HG03095 (cell line): ENCODE measurements around the gene PARVB.

Source experiments
- ATAC-seq: cut with Tn5 transposase; IDR thresholded peaks from one replicate; pipeline ENCODE4 v1.9.1; 2021; ENCODE audit warnings: moderate library complexity; ENCODE audit not compliant: unreplicated experiment

PARVB gene

GRCh38 chr22:44129619-44129976 lies 105.5 kb downstream of the PARVB start:
- no peak for ATAC-seq

- ATAC-seq, result no peak
Observed at GRCh38 chr22:44130076-44130711, 106.1 kb downstream of the PARVB start.

GRCh38 chr22:44131412-44131811 lies 107.3 kb downstream of the PARVB start:
- no peak for ATAC-seq

GRCh38 chr22:44131989-44132685 lies 108.0 kb downstream of the PARVB start:
- ATAC-seq, result no peak

GRCh38 chr22:44132724-44133123 lies 108.6 kb downstream of the PARVB start:
- no peak for ATAC-seq

GRCh38 chr22:44133161-44133560 lies 109.1 kb downstream of the PARVB start:
- no peak for ATAC-seq

GRCh38 chr22:44133901-44134571 lies 109.9 kb downstream of the PARVB start:
- no peak for ATAC-seq

- ATAC-seq, result no peak
Observed at GRCh38 chr22:44136112-44136511, 112.0 kb downstream of the PARVB start.

- no peak for ATAC-seq
Observed at GRCh38 chr22:44136786-44137185, 112.7 kb downstream of the PARVB start.

- no peak for ATAC-seq
Observed at GRCh38 chr22:44137415-44137814, 113.3 kb downstream of the PARVB start.

GRCh38 chr22:44139773-44140172 lies 115.7 kb downstream of the PARVB start:
- ATAC-seq, result no peak

- no peak for ATAC-seq
Observed at GRCh38 chr22:44142421-44143104, 118.5 kb downstream of the PARVB start.

- no peak for ATAC-seq
Observed at GRCh38 chr22:44143105-44143474, 119.0 kb downstream of the PARVB start.

GRCh38 chr22:44143579-44143978 lies 119.5 kb downstream of the PARVB start:
- ATAC-seq, result no peak

GRCh38 chr22:44144046-44144569 lies 120.0 kb downstream of the PARVB start:
- no peak for ATAC-seq

GRCh38 chr22:44145544-44145943 lies 121.4 kb downstream of the PARVB start:
- no peak for ATAC-seq

- ATAC-seq, result no peak
Observed at GRCh38 chr22:44146088-44146861, 122.2 kb downstream of the PARVB start.

GRCh38 chr22:44147008-44147645 lies 123.0 kb downstream of the PARVB start:
- no peak for ATAC-seq

- ATAC-seq, result no peak
Observed at GRCh38 chr22:44147821-44148574, 123.9 kb downstream of the PARVB start.

- ATAC-seq, result no peak
Observed at GRCh38 chr22:44151676-44152075, 127.6 kb downstream of the PARVB start.
